Brain pericyte (primary cell): Measurements from ENCODE around the gene CRACDL.

Source experiments
- DNase-seq: peaks from one replicate; pipeline ENCODE4 v3.0.0-alpha.2; 2012; ENCODE audit warnings: low read depth, low spot score

Gene CRACDL, protein sequence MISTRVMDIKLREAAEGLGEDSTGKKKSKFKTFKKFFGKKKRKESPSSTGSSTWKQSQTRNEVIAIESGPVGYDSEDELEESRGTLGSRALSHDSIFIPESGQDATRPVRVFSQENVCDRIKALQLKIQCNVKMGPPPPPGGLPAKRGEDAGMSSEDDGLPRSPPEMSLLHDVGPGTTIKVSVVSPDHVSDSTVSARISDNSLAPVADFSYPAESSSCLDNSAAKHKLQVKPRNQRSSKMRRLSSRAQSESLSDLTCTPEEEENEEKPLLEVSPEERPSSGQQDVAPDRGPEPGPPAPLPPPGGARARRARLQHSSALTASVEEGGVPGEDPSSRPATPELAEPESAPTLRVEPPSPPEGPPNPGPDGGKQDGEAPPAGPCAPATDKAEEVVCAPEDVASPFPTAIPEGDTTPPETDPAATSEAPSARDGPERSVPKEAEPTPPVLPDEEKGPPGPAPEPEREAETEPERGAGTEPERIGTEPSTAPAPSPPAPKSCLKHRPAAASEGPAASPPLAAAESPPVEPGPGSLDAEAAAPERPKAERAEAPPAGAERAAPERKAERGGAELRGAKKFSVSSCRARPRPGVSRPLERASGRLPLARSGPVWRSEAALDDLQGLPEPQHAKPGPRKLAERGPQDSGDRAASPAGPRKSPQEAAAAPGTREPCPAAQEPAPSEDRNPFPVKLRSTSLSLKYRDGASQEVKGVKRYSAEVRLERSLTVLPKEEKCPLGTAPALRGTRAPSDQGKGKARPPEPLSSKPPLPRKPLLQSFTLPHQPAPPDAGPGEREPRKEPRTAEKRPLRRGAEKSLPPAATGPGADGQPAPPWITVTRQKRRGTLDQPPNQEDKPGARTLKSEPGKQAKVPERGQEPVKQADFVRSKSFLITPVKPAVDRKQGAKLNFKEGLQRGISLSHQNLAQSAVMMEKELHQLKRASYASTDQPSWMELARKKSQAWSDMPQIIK

DNA sequence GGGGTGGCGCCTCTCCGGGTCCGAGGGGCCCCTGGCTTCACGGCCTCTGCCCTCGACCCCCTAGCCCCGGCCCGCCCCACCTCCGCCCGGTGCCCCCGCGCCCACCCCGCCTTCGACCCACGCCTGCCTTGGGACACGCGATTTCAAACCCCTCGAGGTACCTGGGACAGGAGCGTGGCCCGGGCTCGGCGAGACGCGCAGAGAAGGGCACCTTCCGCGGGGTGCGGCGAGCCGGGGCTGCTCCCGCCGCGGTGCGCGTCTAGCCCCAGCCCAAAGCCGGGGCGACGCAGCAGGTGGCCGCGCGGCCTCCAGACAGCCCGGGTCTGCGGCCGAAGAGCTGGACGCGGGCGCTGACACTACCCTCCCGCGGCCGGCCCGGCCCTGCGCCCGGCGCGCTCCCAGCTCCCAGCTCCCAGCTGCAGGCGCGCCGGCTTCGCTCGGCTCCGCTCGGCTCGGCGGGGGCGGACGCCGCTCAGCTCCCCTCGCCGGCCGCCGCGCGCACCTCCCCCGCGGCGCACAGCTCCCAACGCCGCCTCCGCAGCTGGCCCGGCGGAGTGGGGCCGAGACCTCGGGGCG is at the start of gene CRACDL:
Gene CRACDL (minus strand): TSS at position 449 of the 576 bp plus-strand sequence. CDS start 89,425 bp downstream, outside the sequence.
- no peak for DNase-seq

DNA sequence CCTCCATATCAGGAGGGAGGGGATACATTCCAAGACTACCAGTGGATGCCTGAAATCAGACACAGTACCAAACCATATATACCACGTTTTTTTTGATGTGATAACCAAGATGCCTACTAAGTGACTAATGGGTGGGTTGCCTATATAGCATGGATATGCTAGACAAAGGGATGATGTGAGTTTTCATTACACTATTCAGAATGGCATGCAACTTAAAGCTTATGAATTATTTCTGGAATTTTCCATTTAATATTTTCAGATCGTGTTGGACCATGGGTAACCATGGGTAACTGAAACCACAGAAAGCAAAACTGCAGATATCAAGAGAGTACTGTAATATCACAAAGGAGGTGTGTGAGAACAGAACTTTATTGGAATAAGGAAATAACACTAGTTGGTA is 39.6 kb upstream of the CRACDL start:
- DNase-seq: no peak

DNA sequence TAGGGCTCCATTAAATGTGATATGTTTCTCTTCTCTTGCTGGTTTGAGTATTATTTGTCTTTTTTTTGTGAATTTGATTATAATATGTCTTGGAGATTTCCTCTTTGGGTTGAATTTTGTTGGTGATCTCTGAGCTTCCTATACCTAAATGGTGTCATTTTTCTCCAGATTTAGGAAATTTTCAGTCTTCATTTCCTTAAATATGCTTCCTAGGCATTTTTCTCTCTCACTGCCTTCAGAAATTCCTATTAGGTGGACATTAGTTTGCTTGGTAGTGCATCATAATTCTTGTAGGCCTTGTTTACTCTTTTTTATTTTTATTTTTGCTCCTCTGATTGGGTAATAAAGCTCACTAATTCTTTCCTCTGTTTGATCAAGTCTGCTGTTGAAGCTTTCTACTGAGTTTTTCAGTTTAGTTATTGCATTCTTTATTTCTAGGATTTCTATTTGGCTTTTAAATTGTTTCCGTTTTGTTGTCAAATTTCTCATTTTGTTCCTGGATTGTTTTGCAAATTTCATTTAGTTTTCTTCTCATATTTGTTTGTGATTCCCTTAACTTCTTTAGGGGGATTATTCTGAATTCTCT is 36.6 kb upstream of the CRACDL start:
- DNase-seq: no peak

DNA sequence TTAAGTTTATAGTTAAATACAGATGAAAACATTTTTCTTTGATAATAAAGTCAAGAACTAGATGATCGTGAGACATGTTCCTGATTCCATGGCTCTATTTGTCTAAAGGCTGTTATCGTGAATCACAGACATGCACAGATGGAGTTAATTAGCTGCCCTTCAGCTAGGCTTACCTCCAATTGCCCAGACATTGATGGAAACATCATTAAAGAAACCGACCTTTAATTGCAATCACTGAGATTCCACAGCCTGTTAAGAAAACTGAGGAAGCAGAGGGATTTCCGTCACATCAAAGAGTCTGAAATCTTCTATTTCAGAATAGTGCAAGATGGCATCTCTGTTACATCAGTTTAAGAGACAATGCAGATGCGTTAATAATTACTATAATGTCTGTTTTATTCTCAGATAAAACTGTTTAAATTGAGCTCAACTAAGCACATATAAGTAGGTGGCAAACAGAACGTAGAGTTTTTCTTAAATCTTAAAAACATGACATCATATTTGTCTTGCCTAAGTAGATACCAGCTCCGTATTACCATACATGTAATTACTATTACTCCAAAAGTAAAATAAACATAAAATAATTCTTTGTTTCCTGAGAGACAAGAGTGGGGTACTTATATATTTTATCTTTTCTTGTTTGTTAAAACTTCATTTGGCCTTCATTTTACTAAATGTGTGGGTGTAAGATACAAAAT is 23.9 kb upstream of the CRACDL start:
- no peak for DNase-seq

DNA sequence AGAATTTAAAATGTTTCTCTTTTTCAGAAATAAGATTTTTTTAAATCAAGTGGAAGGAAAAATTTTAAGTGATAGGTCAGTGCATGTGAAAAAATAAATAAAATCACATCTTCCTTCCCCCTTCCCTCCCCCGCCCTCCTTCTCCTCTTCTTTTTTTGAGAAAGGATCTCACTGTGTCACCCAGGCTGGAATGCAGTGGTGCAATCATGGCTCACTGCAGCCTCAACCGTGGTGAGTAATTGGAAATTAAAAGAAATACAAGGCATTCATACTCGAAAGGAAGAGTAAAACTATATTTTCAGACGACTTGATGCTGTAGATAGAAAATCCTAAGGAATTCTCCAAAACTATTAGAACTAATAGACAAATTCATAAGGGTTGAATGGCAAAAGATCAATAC is 16.9 kb upstream of the CRACDL start:
- DNase-seq: no peak

DNA sequence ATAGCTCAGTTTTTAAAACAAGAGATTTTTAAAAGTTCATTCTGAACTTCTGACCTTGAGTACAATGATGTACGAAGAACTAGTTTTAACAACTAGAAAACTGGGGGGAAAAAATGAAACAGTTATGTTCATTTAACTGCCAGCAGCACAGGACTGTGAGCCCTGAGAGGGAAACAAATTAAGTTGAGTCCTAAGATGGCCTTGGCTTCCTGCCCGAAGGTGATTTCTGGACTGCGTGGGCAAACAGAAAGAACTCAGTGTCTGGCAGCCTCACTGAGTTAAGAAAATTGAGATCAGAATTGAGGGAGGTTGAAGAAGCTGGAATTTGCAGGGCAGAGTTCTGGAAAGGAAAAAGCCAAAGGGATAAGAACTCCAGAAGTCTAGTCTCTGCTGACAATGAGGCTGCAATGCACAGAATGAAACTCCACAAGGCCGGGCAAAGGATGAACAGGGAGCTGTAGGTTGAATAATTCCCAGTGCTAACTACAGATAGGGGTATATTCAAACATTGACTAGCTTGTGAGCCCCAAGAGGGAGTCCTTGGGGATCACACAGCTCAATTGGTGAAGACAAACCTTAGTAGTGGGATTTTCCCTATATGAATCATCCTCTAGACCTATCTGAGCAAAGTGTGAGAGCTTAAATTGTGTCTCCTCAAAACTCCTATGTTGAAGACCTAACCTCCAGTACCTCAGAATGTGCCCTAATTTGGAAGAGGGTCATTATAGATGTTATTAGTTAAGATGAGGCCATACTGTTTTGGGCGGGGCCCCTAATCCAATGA is 13.1 kb upstream of the CRACDL start:
- DNase-seq: no peak

DNA sequence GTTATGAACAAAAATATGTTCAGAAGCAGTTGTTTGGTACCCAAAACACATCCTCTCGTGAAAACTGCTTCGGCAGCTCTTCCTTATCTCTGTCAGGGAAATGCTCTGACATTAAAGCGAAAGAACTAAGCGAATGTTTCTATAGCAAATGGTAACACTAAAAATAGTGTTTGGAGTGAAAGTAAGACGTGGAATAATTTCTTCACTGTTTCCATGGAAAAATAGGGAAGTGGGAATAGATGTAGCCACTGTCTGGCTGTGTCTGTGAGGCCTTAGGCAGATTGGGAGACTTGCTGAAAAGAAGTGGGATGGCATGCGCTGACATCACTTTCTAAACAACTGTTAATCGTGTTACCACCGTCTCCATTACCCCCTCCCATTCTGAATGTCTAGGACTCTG is 11.5 kb upstream of the CRACDL start:
- DNase-seq: no peak

DNA sequence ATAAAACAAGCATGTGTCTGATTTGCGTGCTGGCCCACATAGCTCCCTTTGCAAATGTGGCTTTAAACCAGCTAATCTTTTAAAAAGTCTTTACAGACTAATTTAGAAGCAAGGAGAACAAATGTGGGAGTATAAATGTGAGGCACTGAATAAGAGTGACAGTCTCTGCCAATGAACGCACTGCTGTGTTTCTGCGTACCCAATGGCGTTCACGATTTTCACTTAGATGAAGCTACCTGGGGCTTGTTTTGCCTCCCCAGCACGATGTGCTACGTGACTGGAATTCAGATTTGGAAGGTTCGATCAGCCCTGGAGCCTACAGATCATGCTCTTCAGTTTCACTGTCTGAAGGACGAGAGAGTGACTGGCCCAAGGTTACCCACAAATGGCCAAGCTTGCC is 10.8 kb upstream of the CRACDL start:
- DNase-seq: no peak

DNA sequence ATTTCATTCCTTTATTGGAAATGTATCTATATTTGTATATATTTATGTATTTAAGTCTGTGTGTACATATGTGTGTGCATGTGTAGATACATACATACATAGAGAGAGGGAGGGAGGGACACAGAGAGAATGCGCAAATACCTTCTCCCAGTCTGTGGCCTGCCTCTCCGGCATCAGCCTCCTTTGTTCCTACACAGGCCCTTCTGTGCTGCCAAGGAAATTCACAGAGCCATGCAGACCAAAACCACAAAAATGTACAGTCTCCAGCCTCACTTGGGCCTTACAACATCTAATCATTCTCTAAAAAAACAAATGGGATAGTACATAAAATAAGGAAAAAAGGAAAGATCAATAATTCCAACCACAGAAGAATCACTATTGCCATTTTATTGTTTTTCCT is 8.8 kb upstream of the CRACDL start:
- no peak for DNase-seq

DNA sequence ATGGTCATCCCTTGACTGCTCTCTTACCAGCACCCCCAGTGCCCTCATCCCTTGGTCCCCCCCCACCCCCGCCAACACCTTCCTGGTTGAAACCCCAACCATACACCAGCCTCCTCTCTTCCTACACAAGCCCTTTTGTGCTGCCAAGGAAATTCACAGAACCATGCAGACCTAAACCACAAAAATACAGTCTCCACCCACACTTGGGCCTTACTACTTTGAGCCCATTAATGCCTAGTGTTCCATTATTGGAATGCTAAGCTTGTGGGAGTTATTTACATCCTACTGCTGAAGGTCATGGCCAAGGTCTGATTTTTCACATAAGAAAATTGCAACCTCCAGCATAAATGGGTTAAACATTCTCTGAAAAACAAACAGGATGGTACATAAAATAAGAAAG is 4.1 kb upstream of the CRACDL start:
- no peak for DNase-seq

DNA sequence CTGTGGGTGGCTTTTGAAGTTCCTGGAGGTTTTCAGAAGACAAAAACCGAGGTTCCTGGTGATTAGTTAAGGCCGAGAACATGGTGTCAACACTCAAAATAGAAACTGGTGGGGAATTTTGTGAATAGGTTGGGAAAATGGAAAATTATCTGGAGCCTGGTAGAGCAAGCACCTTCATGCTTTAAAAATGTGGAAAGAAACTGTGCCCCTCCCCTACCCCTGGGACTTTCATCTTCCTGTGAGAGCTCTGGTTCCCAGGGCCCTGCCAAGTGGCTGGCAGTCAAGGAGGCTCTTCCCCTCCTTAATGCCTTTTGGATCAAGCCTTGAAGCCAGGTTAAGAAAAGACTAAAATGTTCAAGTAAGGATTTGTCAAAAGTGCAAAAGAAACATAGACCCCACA is 1.9 kb upstream of the CRACDL start:
- no peak for DNase-seq

DNA sequence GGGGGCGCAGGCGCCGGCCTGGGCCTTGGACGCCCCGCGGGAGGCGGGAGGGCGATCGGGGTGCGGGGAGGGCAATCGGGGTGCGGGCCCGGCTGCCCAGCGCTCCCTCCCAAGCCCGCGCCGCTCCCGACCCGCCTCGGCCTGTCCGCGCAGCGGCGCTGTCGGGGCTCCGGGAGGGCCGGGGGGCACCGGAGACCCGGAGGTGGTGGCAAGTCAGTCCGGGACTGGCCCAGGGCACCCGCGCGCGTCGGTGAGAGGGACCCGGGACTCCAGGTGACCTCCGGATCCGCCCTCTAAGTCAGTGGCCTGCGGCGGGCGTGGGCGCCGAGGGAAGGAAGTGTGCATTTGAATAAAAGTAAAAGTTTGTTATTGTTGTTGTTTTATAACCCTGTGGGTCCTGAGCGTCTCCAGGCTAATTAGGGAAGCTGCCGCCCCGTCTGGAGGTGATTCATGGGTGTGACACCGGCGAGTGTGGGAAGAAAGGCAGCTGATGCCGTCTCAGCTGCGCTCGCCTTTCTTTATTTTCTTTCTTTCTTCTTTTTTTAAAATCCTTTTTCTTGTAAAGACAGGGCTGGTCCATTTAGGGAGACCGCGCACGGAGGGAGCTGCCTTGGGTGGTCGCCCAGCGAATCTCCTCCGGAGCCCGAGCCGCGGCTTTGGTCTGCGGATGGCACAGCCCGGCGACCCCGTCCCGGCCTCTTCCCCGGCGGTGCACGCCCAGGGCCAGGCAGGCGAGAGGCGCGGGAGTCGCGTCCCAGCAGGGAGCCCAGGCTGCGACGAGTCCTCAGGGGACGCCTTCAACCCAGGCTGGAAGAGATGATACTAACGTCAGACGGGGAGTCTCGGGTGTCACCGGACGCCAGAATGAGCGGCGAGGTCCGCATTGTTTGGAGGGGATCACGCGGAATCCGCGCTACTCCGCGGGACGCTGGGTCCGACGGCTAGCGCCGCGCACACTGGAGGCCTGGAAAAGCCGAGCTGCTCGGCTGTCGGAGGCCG is 627 bp upstream of the CRACDL start:
- no peak for DNase-seq

DNA sequence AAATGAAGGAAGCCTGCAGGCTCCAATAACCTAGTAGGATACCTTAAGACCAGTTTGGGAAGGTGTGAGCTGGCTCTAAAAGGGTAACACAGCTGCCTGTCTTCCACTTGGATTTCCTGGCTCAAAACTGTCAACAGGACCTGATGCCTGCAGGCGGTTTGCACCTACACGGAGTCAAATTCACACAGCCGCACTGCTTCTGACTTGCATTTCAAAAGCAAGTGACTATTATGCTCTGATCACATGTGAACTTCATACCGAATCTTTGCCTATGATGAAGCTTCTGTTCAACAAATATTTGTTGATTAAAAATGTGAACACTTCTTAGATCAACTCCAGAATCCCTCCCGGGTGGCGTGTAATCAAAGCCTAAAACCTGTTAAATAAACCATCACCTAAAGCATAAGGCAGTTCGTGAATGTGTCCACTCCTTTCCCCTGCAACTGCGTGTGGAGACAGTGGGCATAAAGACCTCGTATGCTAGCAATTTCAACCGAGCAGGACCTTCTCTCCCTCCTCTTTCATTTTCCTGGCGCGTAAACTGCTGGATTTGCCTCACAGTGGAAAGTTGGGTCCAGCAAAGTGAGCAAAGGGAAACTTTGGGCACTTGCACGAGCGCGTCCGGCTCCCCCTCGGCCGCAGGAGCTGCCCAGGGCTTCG is 784 bp downstream of the CRACDL start:
- DNase-seq: no peak

DNA sequence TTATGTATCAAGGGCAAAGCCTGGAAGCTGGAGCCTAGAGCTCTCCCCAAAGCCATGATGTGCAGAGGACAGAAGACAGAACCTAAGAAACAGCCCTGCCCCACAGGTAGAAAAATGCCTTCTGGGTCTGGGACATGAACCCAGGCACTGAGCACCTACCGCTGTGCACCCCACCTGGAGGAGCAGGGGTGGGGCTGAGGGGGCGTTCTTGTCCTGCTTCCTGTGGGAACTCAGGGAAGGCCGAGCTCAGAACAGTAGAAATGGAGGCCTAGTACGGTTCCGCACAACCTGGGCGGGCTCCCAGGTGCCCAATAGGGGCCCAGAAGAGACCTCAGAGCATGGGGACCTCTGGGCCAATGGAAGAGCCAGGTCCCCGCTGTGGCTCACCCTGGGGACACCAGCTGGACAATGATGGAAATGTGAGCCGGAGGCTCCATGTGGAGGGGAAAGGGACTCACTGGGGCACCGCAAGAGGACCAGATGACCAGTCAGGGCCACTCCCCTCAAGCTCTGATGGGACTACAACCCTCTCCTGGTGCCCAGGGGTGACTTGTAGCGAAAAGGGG is 3.2 kb downstream of the CRACDL start:
- DNase-seq: no peak

DNA sequence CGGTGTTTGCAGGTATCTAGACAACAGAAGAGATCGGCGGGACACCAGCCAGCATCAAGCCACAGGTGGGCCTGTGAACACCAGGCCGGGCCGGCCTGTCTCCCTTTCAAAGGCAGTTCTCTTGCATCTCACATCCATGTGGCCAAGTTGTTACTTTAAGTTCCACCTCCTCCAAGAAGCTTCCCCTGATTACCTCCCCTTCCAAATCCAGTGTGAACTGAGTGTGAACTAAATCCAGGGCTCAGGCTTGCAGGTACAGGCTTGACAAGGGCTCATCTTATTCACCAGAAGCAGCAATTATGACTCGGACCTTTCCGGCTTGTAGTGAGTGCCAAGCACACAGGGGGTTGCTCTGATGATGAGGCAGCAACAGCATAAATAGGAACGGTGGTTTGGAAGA is 3.9 kb downstream of the CRACDL start:
- DNase-seq: no peak

DNA sequence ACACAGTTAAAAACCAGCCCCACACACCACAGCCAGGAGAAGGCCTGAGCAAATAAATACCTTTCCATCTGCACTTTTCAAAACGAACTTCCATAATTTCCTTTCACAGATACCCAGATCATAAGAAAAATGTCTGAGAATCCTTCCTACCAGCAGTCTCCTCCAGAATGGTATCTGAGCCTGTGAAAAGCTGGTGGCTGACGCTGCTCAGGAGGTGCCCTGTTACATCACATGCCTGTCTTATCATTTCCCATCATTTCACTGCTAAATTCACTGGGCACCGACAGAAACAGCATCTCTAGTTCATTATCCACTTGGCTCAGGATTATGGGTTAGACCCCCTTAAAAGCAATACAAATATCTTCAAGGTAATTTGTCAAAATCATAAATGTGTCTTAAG is 4.4 kb downstream of the CRACDL start:
- no peak for DNase-seq

DNA sequence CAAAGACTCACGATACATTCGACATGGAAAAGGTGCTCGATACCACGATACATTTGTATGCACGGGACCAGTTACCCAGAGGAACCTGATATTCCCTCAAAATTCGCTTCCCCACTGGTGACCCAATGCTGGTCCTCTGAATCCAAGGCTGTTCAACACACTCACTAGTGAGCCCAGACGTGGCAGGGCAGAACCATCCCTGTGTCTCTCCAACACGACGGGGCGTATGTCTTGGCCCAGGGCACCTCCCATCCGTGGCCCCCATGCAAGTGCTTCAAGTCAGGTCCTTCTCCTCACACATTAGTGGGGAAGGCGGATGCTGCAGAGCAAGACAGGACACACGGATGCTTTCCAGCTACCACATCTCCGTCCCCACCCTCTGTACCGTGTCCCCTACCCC is 6.1 kb downstream of the CRACDL start:
- DNase-seq: no peak

DNA sequence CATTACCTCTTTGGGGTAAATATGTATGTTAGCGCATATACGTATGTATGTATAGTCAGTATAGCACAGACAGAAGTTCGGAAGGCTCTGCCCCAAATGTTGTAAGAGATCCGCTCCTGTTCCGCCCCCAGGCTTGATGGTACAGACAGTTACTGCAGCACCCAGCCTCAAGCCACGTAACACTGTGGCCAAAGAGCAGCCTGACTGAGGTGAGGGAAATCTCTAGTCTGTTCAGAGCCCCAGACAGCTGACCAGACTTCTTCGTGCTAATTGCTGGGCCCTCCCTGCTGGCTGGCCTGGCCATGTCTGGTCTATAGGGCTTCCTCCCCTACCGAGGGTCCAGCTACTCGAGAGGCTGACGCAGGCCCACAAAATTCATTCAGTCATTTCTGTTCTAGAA is 7.8 kb downstream of the CRACDL start:
- no peak for DNase-seq
